HepG2 (cell line): ENCODE measurements around the gene PPP1R13L. TPM values are rescaled to one million over a fixed set of nuclear protein-coding genes. Genes with fewer than 3 reads are reported as not detected.

Source experiments
- IKZF1 ChIP-seq: fragments of 450-650 bp; IDR thresholded peaks from 2 replicates; pipeline ENCODE4 v1.7.1; 2016
- POLR2G ChIP-seq: fragments of 200-400 bp; formaldehyde crosslinking; IDR thresholded peaks from 2 replicates; pipeline ENCODE4 v1.6.1; 2018; ENCODE audit warnings: mild to moderate bottlenecking, low read depth, low read length, moderate library complexity
- RARG ChIP-seq: sonication (generic); formaldehyde crosslinking; IDR thresholded peaks from 2 replicates; pipeline ENCODE4 v1.4.0; 2020; ENCODE audit warnings: low read depth, mild to moderate bottlenecking, missing genetic modification reagents
- RBM39 ChIP-seq: fragments of 200-400 bp; formaldehyde crosslinking; IDR thresholded peaks from one replicate; pipeline ENCODE4 v1.6.1; 2018; ENCODE audit warnings: antibody characterized with exemption, mild to moderate bottlenecking, low read depth, low read length; ENCODE audit not compliant: poor library complexity, severe bottlenecking
- ZNF335 ChIP-seq: sonication (generic); formaldehyde crosslinking; IDR thresholded peaks from 2 replicates; pipeline ENCODE4 v1.4.0; 2020; ENCODE audit warnings: missing genetic modification reagents
- ZNF709 ChIP-seq: sonication (generic); formaldehyde crosslinking; IDR thresholded peaks from 2 replicates; pipeline ENCODE4 v1.5.0; 2020; ENCODE audit warnings: mild to moderate bottlenecking, missing genetic modification reagents
- ZNF737 ChIP-seq: sonication (generic); formaldehyde crosslinking; IDR thresholded peaks from 2 replicates; pipeline ENCODE4 v1.5.0; 2020; ENCODE audit warnings: missing genetic modification reagents, mild to moderate bottlenecking, borderline replicate concordance
- polyA plus RNA-seq, 8 experiments: library from polyadenylated mRNA; depleted of rRNA in 3 of 8; stranded (reverse) in 7 of 8; unstranded in 1 of 8; fragments of >200 nt; fragmentation: Illumina TruSeq in 4 of 8; extraction: Trizol in 4 of 8; gene quantifications; 2 replicates each; pipeline versions ENCODE4 v1.2.1 to v1.2.3, GENCODE V29; 2011 to 2016; ENCODE audit warnings: low read depth in 4 of 8, missing spikeins in 1 of 8, mixed read lengths in 1 of 8; ENCODE audit not compliant: insufficient read depth in 1 of 8
- total RNA-seq, 5 experiments: library from RNA; depleted of rRNA; stranded (reverse); fragments of >200 nt; fragmentation: Illumina TruSeq; extraction: Trizol; gene quantifications; 2 replicates each; pipeline ENCODE4 v1.2.3, GENCODE V29; 2016; ENCODE audit warnings: low read depth in 1 of 5
- TF ChIP-seq, protein P1 (sequence below): sonication (generic); formaldehyde crosslinking; IDR thresholded peaks from 2 replicates; pipeline ENCODE4 v1.4.0; 2020; ENCODE audit warnings: mild to moderate bottlenecking, missing genetic modification reagents
- TF ChIP-seq, protein P2 (sequence below): IDR thresholded peaks from 2 replicates; pipeline ENCODE4 v1.6.1; 2012; ENCODE audit warnings: low read length, improper control_type of control experiment
- TF ChIP-seq, protein P3 (sequence below): sonication (generic); formaldehyde crosslinking; IDR thresholded peaks from 2 replicates; pipeline ENCODE4 v1.8.1; 2023; ENCODE audit warnings: mild to moderate bottlenecking, missing genetic modification reagents
- TF ChIP-seq, protein P4 (sequence below): sonication (generic); formaldehyde crosslinking; IDR thresholded peaks from 2 replicates; pipeline ENCODE4 v1.5.1; 2020; ENCODE audit warnings: mild to moderate bottlenecking, missing genetic modification reagents

Gene PPP1R13L
- total and polyA plus RNA-seq, 2 of the 13 experiments (the other 11 are each of a cell fraction or from before 2014, with no cell fraction given): 1.3 to 6.6 TPM

DNA sequence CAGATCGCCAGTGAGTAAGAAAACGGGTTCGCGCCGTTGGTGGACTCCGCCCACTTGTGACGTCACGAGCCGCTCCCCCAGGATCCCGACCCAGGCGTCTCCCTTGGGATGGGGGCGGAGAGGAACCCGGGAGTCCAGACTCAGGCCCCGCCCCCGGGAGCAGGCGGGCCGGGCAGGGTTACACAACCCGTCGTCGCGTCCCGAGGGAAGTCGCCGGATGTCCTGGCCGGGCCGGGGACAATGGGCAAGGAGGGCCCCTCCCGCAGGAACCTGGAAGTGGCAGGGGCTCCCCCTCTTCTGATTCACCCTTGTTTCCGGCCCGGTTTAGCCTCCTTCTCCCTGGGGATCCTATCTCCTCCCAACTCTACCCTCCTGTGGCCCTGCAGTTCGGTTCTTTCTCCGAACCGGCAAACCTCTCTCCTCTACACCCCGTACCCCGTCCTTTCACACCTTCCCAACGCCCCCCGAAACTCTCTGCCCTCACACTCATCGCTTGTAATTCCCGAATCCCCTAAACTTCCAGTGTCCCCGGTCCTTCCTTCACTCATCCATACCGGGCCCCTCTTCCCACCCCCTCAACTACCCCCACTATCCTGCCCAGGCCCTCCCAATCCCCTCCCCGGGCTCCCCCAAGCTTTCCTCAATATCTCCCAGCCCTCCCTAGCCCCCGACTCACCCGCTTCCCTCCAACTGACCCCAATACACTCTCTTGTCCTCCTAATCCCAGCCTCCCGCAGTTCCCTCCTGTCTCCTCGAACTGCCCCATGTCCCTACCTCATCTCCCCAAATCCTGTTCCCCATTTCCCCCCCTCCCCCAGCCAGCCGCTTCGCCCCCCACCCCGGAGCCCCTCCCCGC lies 38.8 kb upstream of the PPP1R13L start (continued):
- TF ChIP-seq, protein P1, sequence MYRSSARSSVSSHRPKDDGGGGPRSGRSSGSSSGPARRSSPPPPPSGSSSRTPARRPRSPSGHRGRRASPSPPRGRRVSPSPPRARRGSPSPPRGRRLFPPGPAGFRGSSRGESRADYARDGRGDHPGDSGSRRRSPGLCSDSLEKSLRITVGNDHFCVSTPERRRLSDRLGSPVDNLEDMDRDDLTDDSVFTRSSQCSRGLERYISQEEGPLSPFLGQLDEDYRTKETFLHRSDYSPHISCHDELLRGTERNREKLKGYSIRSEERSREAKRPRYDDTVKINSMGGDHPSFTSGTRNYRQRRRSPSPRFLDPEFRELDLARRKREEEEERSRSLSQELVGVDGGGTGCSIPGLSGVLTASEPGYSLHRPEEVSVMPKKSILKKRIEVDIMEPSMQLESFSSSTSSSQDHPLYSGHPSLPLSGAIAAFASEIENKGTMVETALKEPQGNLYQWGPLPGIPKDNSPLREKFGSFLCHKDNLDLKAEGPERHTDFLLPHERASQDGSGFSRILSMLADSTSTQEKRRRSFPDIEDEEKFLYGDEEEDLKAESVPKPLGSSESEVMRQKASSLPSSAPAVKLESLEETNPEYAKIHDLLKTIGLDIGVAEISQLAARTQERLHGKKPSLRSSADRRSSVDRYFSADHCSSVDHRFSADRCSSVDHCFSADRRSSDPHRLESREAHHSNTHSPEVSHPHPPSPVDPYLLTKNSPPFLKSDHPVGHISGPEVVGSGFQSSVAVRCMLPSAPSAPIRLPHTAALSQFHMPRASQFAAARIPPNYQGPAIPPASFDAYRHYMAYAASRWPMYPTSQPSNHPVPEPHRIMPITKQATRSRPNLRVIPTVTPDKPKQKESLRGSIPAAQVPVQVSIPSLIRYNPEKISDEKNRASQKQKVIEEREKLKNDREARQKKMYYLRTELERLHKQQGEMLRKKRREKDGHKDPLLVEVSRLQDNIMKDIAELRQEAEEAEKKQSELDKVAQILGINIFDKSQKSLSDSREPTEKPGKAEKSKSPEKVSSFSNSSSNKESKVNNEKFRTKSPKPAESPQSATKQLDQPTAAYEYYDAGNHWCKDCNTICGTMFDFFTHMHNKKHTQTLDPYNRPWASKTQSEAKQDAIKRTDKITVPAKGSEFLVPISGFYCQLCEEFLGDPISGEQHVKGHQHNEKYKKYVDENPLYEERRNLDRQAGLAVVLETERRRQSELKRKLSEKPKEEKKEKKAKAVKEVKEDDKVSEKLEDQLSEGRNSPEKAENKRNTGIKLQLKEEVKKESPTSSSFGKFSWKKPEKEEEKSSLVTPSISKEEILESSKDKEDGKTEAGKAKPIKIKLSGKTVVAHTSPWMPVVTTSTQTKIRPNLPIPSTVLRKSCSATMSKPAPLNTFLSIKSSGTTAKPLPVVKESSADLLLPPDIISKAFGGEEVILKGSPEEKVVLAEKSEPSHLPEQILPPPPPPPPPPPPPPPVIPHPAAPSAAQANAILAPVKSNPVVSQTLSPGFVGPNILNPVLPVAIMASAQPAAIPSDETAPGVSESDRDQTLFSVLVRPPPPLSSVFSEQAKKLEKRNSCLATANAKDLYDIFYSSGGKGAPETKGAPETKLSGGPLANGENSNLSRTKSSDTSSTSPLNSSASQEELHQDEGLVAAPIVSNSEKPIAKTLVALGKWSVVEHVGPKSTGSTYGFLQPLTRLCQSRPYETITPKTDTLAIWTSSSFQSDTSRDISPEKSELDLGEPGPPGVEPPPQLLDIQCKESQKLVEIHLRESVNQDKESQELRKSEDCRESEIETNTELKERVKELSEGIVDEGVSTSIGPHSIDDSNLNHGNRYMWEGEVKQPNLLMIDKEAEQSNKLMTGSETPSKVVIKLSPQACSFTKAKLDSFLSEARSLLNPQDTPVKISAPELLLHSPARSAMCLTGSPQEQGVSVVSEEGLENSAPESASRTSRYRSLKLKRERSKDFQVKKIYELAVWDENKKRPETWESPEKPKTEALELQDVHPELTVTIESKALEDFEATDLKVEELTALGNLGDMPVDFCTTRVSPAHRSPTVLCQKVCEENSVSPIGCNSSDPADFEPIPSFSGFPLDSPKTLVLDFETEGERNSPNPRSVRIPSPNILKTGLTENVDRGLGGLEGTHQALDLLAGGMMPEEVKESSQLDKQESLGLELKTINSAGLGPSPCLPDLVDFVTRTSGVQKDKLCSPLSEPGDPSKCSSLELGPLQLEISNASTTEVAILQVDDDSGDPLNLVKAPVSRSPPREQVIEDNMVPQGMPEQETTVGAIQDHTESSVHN (CRISPR knock-in tag): no peak
- TF ChIP-seq RARG (CRISPR knock-in tag): no peak
- peak; percentile 65; the same call in 1 of the 2 replicates for TF ChIP-seq ZNF709 (CRISPR knock-in tag)
- TF ChIP-seq, protein P2, sequence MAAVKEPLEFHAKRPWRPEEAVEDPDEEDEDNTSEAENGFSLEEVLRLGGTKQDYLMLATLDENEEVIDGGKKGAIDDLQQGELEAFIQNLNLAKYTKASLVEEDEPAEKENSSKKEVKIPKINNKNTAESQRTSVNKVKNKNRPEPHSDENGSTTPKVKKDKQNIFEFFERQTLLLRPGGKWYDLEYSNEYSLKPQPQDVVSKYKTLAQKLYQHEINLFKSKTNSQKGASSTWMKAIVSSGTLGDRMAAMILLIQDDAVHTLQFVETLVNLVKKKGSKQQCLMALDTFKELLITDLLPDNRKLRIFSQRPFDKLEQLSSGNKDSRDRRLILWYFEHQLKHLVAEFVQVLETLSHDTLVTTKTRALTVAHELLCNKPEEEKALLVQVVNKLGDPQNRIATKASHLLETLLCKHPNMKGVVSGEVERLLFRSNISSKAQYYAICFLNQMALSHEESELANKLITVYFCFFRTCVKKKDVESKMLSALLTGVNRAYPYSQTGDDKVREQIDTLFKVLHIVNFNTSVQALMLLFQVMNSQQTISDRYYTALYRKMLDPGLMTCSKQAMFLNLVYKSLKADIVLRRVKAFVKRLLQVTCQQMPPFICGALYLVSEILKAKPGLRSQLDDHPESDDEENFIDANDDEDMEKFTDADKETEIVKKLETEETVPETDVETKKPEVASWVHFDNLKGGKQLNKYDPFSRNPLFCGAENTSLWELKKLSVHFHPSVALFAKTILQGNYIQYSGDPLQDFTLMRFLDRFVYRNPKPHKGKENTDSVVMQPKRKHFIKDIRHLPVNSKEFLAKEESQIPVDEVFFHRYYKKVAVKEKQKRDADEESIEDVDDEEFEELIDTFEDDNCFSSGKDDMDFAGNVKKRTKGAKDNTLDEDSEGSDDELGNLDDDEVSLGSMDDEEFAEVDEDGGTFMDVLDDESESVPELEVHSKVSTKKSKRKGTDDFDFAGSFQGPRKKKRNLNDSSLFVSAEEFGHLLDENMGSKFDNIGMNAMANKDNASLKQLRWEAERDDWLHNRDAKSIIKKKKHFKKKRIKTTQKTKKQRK: no peak
- 0 out of 2 replicates have a peak, but pooled peaks have one; percentile 55 for TF ChIP-seq ZNF335 (CRISPR knock-in tag)
- TF ChIP-seq IKZF1: no peak
- TF ChIP-seq, protein P3, sequence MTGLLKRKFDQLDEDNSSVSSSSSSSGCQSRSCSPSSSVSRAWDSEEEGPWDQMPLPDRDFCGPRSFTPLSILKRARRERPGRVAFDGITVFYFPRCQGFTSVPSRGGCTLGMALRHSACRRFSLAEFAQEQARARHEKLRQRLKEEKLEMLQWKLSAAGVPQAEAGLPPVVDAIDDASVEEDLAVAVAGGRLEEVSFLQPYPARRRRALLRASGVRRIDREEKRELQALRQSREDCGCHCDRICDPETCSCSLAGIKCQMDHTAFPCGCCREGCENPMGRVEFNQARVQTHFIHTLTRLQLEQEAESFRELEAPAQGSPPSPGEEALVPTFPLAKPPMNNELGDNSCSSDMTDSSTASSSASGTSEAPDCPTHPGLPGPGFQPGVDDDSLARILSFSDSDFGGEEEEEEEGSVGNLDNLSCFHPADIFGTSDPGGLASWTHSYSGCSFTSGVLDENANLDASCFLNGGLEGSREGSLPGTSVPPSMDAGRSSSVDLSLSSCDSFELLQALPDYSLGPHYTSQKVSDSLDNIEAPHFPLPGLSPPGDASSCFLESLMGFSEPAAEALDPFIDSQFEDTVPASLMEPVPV (CRISPR knock-in tag): peak; percentile 69; the same call in 1 of the 2 replicates
- TF ChIP-seq, protein P4, sequence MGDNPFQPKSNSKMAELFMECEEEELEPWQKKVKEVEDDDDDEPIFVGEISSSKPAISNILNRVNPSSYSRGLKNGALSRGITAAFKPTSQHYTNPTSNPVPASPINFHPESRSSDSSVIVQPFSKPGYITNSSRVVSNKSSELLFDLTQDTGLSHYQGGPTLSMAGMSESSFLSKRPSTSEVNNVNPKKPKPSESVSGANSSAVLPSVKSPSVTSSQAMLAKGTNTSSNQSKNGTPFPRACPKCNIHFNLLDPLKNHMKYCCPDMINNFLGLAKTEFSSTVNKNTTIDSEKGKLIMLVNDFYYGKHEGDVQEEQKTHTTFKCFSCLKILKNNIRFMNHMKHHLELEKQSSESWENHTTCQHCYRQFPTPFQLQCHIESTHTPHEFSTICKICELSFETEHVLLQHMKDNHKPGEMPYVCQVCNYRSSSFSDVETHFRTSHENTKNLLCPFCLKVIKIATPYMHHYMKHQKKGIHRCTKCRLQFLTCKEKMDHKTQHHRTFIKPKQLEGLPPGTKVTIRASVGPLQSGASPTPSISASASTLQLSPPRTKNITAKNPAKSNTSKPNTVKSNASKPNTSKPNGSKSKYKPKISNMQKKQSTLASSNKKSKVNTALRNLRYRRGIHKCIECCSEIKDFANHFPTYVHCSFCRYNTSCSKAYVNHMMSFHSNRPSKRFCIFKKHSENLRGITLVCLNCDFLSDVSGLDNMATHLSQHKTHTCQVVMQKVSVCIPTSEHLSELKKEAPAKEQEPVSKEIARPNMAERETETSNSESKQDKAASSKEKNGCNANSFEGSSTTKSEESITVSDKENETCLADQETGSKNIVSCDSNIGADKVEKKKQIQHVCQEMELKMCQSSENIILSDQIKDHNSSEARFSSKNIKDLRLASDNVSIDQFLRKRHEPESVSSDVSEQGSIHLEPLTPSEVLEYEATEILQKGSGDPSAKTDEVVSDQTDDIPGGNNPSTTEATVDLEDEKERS: no peak
- no peak for TF ChIP-seq ZNF737 (CRISPR knock-in tag)
- peak; percentile 54 for TF ChIP-seq POLR2G
- no peak for TF ChIP-seq RBM39
